Measurements from ENCODE around the gene ENG.

Gene ENG

GRCh38 chr9:127814619-127815511, 39.6 kb downstream of the ENG start:
- DNase-seq (ENCODE audit: low read depth), result no peak

- no peak for DNase-seq (ENCODE audit: low read depth)
Observed at GRCh38 chr9:127813686-127814226, 40.7 kb downstream of the ENG start.

GRCh38 chr9:127812936-127813675, 41.4 kb downstream of the ENG start:
- no peak for DNase-seq (ENCODE audit: low read depth)

GRCh38 chr9:127812011-127812410, 42.4 kb downstream of the ENG start:
- no peak for DNase-seq (ENCODE audit: low read depth)

- no peak for DNase-seq (ENCODE audit: low read depth)
Observed at GRCh38 chr9:127810378-127811187, 43.9 kb downstream of the ENG start.

GRCh38 chr9:127809540-127810377, 44.7 kb downstream of the ENG start:
- no peak for DNase-seq (ENCODE audit: low read depth)

GRCh38 chr9:127809002-127809539, 45.4 kb downstream of the ENG start:
- DNase-seq (ENCODE audit: low read depth), result no peak

- no peak for DNase-seq (ENCODE audit: low read depth)
Observed at GRCh38 chr9:127808347-127809001, 46.0 kb downstream of the ENG start.

- no peak for DNase-seq (ENCODE audit: low read depth)
Observed at GRCh38 chr9:127806871-127807270, 47.6 kb downstream of the ENG start.

- DNase-seq (ENCODE audit: low read depth), result no peak
Observed at GRCh38 chr9:127805620-127806019, 48.8 kb downstream of the ENG start.

GRCh38 chr9:127803507-127804352, 50.7 kb downstream of the ENG start:
- no peak for DNase-seq (ENCODE audit: low read depth)

- peak; percentile 69 for DNase-seq (ENCODE audit: low read depth)
Observed at GRCh38 chr9:127802576-127803443, 51.6 kb downstream of the ENG start, which contains the start of gene FPGS. Gene FPGS, plus strand, starts transcription at chr9:127802882. Its CDS starts 43 bp downstream, at chr9:127802925.

- DNase-seq (ENCODE audit: low read depth), result no peak
Observed at GRCh38 chr9:127801955-127802575, 52.4 kb downstream of the ENG start.

- DNase-seq (ENCODE audit: low read depth), result no peak
Observed at GRCh38 chr9:127796852-127797370, 57.5 kb downstream of the ENG start.

- no peak for DNase-seq (ENCODE audit: low read depth)
Observed at GRCh38 chr9:127796225-127796813, 58.1 kb downstream of the ENG start.

- no peak for DNase-seq (ENCODE audit: low read depth)
Observed at GRCh38 chr9:127794001-127794791, 60.3 kb downstream of the ENG start.

Measured in stimulated activated CD4-positive, alpha-beta T cell treated with anti-CD3 and anti-CD28 coated beads, Interleukin-2, amount 100 ng/mL, for 4 hours (primary cell).